Keratinocyte (primary cell): ENCODE results near the gene CHI3L1. TPM values are rescaled to one million over a fixed set of nuclear protein-coding genes. Genes with fewer than 3 reads are reported as not detected.

ENCODE experiments used
- DNase-seq: peaks from one replicate; pipeline ENCODE4 v3.0.0-alpha.2; 2011; ENCODE audit warnings: low read depth, missing footprints, low spot score
- FAIRE-seq: peaks from 2 replicates; lab custom pipeline; 2011; peaks lifted over from hg19 to GRCh38; lab: Jason Lieb, UNC
- H2AFZ ChIP-seq: 2 replicates; pipeline ENCODE4 v1.6.0; 2012; ENCODE audit warnings: low read length, control low read depth, inconsistent platforms; ENCODE audit not compliant: control insufficient read depth
- H3K27ac ChIP-seq: 2 replicates; pipeline ENCODE4 v1.5.1; 2011; ENCODE audit warnings: low read length; ENCODE audit not compliant: control insufficient read depth, insufficient read depth
- H3K27me3 ChIP-seq: 3 replicates; pipeline ENCODE4 v1.6.0; 2011; ENCODE audit warnings: low read length; ENCODE audit not compliant: control insufficient read depth, insufficient read depth; ENCODE audit errors: extremely low read depth
- H3K36me3 ChIP-seq, 2 experiments: 2 replicates in 1 of 2; 3 replicates in 1 of 2; pipeline ENCODE4 v1.5.1; 2011; ENCODE audit warnings: low read length in 2 of 2, mild to moderate bottlenecking in 1 of 2; ENCODE audit not compliant: control insufficient read depth in 2 of 2, insufficient read depth in 2 of 2; ENCODE audit errors: extremely low read depth in 1 of 2
- H3K4me1 ChIP-seq: 3 replicates; pipeline ENCODE4 v1.5.1; 2011; ENCODE audit warnings: low read length; ENCODE audit not compliant: control insufficient read depth, insufficient read depth; ENCODE audit errors: extremely low read depth
- H3K4me2 ChIP-seq: 3 replicates; pipeline ENCODE4 v1.6.0; 2011; ENCODE audit warnings: low read depth, low read length; ENCODE audit not compliant: control insufficient read depth, insufficient read depth; ENCODE audit errors: extremely low read depth
- H3K4me3 ChIP-seq, 3 experiments: fragments of 200-600 bp in 1 of 3; sonication (generic) in 1 of 3; 2 replicates in 2 of 3; 3 replicates in 1 of 3; pipeline ENCODE4 v1.5.1; 2011 to 2016; ENCODE audit warnings: low read length in 3 of 3, mild to moderate bottlenecking in 3 of 3, control low read depth in 2 of 3, inconsistent platforms in 1 of 3, low read depth in 1 of 3, mixed read lengths in 1 of 3, mixed run types in 1 of 3, moderate library complexity in 1 of 3; ENCODE audit not compliant: control insufficient read depth in 2 of 3, insufficient read depth in 2 of 3; ENCODE audit errors: extremely low read depth in 1 of 3
- H3K79me2 ChIP-seq: 2 replicates; pipeline ENCODE4 v1.6.0; 2012; ENCODE audit warnings: low read length; ENCODE audit not compliant: control insufficient read depth, insufficient read depth
- H3K9ac ChIP-seq: 3 replicates; pipeline ENCODE4 v1.6.0; 2011; ENCODE audit warnings: low read length; ENCODE audit not compliant: control insufficient read depth, insufficient read depth; ENCODE audit errors: extremely low read depth
- H3K9me1 ChIP-seq: 3 replicates; pipeline ENCODE4 v1.6.0; 2011; ENCODE audit warnings: low read length; ENCODE audit not compliant: control insufficient read depth, insufficient read depth; ENCODE audit errors: extremely low read depth
- H3K9me3 ChIP-seq: 2 replicates; pipeline ENCODE4 v1.5.1; 2012; ENCODE audit warnings: low read depth, low read length; ENCODE audit not compliant: control insufficient read depth
- H4K20me1 ChIP-seq: 3 replicates; pipeline ENCODE4 v1.6.0; 2011; ENCODE audit warnings: low read length; ENCODE audit not compliant: control insufficient read depth, insufficient read depth; ENCODE audit errors: extremely low read depth
- EZH2 ChIP-seq: IDR thresholded peaks from one replicate; pipeline ENCODE4 v1.6.1; 2012; ENCODE audit warnings: inconsistent platforms, mild to moderate bottlenecking, low read length, moderate library complexity
- dilution Hi-C: fragments of 300-500 bp; cut with MboI; formaldehyde crosslinking; loops from one replicate; pipeline ENCODE4 v1.7.0; 2020; ENCODE audit warnings: low sequenced_read_pairs; ENCODE audit not compliant: extremely low pct_ligation_motif_present
- polyA plus RNA-seq, 5 experiments: library from polyadenylated mRNA; depleted of rRNA in 3 of 5; stranded (reverse) in 3 of 5; stranded (forward) in 1 of 5; unstranded in 1 of 5; fragments of >200 nt; gene quantifications; 1 replicate in 1 of 5; 2 replicates in 3 of 5; 3 replicates in 1 of 5; pipeline versions ENCODE4 v1.2.1 to v1.2.3, GENCODE V29; 2011 to 2012; ENCODE audit warnings: missing spikeins in 2 of 5, low read depth in 1 of 5, low replicate concordance in 1 of 5
- TF ChIP-seq, protein P1 (sequence below), 3 experiments: IDR thresholded peaks in 1 of 3; conservative IDR thresholded peaks in 1 of 3; optimal IDR thresholded peaks in 1 of 3; 2 replicates in 2 of 3; 3 replicates in 1 of 3; pipeline versions ENCODE3 to v1.5.1; 2011; ENCODE audit warnings: low read length in 3 of 3, mild to moderate bottlenecking in 3 of 3, moderate library complexity in 2 of 3, control low read depth in 1 of 3, inconsistent platforms in 1 of 3; ENCODE audit not compliant: insufficient read depth in 2 of 3; ENCODE audit errors: extremely low read depth in 1 of 3

The CHI3L1 gene
- polyA plus RNA-seq, 1 donor (not counting 4 experiments of a cell fraction or from before 2014, with no cell fraction given) = 0.20 TPM

DNA sequence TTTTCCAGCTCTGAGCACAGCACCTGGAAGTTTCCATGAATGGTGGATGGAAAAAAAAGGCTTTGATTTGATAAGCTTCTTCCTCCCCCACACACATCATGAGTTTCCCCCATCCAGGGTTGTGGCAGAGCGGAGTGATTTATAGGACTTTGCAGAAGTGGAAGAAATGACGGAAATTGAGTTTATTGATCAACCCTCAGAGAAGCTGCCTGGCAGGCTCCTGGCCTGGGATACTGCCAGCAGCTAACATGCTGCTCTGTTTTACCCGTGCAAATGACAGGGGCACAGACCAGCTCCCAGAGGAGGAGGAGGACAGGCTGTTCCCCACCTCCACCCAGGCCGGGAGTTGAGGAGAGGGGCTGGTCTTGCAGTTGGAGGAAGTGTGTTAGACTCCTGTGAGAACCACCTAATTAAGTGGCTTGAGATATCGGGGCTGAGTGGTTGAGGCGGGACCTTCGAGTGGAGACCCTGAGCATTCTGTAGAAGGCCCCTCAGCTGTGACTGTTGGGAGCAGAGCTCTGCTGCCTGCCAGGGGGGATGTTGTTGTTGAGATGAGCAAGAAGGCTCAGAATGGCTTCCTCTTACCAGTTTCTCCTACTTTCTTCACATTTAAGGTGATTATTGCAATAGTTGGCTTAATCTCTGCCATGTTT lies 37.2 kb downstream of the CHI3L1 start:
- DNase-seq (no peak), FAIRE-seq (no peak)
- TF ChIP-seq, protein P1, sequence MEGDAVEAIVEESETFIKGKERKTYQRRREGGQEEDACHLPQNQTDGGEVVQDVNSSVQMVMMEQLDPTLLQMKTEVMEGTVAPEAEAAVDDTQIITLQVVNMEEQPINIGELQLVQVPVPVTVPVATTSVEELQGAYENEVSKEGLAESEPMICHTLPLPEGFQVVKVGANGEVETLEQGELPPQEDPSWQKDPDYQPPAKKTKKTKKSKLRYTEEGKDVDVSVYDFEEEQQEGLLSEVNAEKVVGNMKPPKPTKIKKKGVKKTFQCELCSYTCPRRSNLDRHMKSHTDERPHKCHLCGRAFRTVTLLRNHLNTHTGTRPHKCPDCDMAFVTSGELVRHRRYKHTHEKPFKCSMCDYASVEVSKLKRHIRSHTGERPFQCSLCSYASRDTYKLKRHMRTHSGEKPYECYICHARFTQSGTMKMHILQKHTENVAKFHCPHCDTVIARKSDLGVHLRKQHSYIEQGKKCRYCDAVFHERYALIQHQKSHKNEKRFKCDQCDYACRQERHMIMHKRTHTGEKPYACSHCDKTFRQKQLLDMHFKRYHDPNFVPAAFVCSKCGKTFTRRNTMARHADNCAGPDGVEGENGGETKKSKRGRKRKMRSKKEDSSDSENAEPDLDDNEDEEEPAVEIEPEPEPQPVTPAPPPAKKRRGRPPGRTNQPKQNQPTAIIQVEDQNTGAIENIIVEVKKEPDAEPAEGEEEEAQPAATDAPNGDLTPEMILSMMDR (optimal IDR thresholded peaks at IDR 0.05 in 1 of 3, IDR thresholded peaks at IDR 0.05 in 1 of 3, conservative IDR thresholded peaks at IDR 0.05 in 1 of 3; ENCODE audit: extremely low read depth in 1 of 3, insufficient read depth in 2 of 3, low read length in 3 of 3) = no peak
- no peak for TF ChIP-seq EZH2
- Histone ChIP-seq H3K9me1 (no peaks in the 10 kb centered on the region), H3K4me2 (no peak overlapping the region), H3K9me3 (no peaks in the 10 kb centered on the region), H3K4me1 (peaks cover 15% of the 10 kb centered on the region), H4K20me1 (no peaks in the 10 kb centered on the region), H3K36me3 (no peaks in the 10 kb centered on the region), H2AFZ (no peak overlapping the region), H3K27me3 (no peaks in the 10 kb centered on the region), H3K9ac (no peak overlapping the region), H3K79me2 (no peaks in the 10 kb centered on the region), H3K4me3 (no peak overlapping the region), H3K27ac (no peak overlapping the region)
- dilution Hi-C loops = no loop called here

DNA sequence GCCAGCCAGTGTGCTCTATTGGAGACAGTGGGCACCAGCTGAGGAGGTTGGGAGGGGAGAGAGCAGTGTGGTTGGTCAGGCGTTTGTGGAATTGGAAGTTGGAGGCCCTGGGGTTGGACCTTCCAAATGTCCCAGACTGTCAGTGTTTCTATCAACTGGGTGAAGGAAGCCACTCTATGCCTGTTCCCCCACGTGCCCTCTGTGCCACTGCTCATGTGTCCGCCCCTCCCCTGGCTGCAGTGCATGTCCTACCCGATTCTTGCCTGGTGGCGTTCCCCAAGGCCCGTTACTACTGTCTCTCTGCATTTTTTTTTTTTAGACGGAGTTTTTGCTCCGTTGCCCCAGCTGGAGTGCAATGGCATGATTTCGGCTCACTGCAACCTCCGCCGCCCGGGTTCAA lies 37.9 kb downstream of the CHI3L1 start:
- no peak overlapping the region for H3K9ac ChIP-seq
- H3K4me3 ChIP-seq = no peak overlapping the region
- DNase-seq (no peak), FAIRE-seq (no peak)
- no peaks in the 10 kb centered on the region for H3K36me3 ChIP-seq
- no peak overlapping the region for H3K4me2 ChIP-seq
- peaks cover 9% of the 10 kb centered on the region for H3K4me1 ChIP-seq
- dilution Hi-C loops = no loop called here
- H3K79me2 ChIP-seq = no peaks in the 10 kb centered on the region
- no peaks in the 10 kb centered on the region for H4K20me1 ChIP-seq
- H3K9me1 ChIP-seq = no peaks in the 10 kb centered on the region
- no peak overlapping the region for H2AFZ ChIP-seq
- TF ChIP-seq EZH2 = no peak
- TF ChIP-seq, protein P1 (optimal IDR thresholded peaks at IDR 0.05 in 1 of 3, IDR thresholded peaks at IDR 0.05 in 1 of 3, conservative IDR thresholded peaks at IDR 0.05 in 1 of 3; ENCODE audit: extremely low read depth in 1 of 3, insufficient read depth in 2 of 3, low read length in 3 of 3) = no peak
- H3K9me3 ChIP-seq = no peaks in the 10 kb centered on the region
- no peaks in the 10 kb centered on the region for H3K27me3 ChIP-seq
- no peak overlapping the region for H3K27ac ChIP-seq
